ENCODE measurements around the gene LRRC26. TPM values are rescaled to one million over a fixed set of nuclear protein-coding genes. Genes with fewer than 3 reads are reported as not detected.

LRRC26 gene
- total and polyA plus RNA-seq, 2 of the 13 experiments (the other 11 are each of a cell fraction or from before 2014, with no cell fraction given) = not detected

GRCh38 chr9:137129456-137130175 is 40.2 kb downstream of the LRRC26 start (continued):
- TF ChIP-seq ZBTB40 (IDR thresholded peaks at IDR 0.05) (no peak), ZBTB40 (CRISPR knock-in tag; IDR thresholded peaks at IDR 0.05) (peak; percentile 36; the same call in 1 of the 2 replicates), KAT2B (IDR thresholded peaks at IDR 0.05; ENCODE audit: borderline replicate concordance, low read depth, low read length) (no peak), ZBTB10 (CRISPR knock-in tag; IDR thresholded peaks at IDR 0.05; ENCODE audit: borderline replicate concordance) (no peak), CEBPG (CRISPR knock-in tag; IDR thresholded peaks at IDR 0.05) (no peak), SOX5 (CRISPR knock-in tag; IDR thresholded peaks at IDR 0.05; ENCODE audit: borderline replicate concordance) (no peak), NBN (conservative IDR thresholded peaks at IDR 0.05) (no peak), NPAS2 (CRISPR knock-in tag; IDR thresholded peaks at IDR 0.05; ENCODE audit: borderline replicate concordance) (no peak), ZNF431 (CRISPR knock-in tag; IDR thresholded peaks at IDR 0.05; ENCODE audit: borderline replicate concordance, low read depth) (no peak), NR0B2 (CRISPR knock-in tag; IDR thresholded peaks at IDR 0.05) (peak; percentile 18; the same call in 1 of the 2 replicates)
- TF ChIP-seq, protein P1, sequence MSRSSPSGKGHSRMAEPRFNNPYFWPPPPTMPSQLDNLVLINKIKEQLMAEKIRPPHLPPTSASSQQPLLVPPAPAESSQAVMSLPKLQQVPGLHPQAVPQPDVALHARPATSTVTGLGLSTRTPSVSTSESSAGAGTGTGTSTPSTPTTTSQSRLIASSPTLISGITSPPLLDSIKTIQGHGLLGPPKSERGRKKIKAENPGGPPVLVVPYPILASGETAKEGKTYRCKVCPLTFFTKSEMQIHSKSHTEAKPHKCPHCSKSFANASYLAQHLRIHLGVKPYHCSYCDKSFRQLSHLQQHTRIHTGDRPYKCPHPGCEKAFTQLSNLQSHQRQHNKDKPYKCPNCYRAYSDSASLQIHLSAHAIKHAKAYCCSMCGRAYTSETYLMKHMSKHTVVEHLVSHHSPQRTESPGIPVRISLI (CRISPR knock-in tag; IDR thresholded peaks at IDR 0.05; ENCODE audit: borderline replicate concordance) = no peak
- TF ChIP-seq, protein P2, sequence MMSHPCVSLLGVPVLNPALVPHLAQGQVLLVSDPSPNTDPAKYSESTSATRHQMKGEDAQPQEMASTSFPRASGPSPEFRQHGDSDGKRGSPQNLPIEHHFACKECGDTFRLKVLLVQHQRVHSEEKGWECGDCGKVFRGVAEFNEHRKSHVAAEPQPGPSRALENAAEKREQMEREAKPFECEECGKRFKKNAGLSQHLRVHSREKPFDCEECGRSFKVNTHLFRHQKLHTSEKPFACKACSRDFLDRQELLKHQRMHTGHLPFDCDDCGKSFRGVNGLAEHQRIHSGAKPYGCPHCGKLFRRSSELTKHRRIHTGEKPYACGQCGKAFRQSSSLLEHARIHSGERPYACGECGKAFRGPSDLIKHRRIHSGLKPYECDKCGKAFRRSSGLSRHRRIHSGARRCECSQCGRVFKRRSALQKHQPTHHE (CRISPR knock-in tag; IDR thresholded peaks at IDR 0.05; ENCODE audit: borderline replicate concordance) = no peak; the same call in 1 of the 2 replicates

Measured in HepG2 (cell line).